ENCODE results near the gene KIF1B.

GRCh38 chr1:10168912-10169514 lies 41.4 kb upstream of the KIF1B start:
- TF ChIP-seq, protein P1, sequence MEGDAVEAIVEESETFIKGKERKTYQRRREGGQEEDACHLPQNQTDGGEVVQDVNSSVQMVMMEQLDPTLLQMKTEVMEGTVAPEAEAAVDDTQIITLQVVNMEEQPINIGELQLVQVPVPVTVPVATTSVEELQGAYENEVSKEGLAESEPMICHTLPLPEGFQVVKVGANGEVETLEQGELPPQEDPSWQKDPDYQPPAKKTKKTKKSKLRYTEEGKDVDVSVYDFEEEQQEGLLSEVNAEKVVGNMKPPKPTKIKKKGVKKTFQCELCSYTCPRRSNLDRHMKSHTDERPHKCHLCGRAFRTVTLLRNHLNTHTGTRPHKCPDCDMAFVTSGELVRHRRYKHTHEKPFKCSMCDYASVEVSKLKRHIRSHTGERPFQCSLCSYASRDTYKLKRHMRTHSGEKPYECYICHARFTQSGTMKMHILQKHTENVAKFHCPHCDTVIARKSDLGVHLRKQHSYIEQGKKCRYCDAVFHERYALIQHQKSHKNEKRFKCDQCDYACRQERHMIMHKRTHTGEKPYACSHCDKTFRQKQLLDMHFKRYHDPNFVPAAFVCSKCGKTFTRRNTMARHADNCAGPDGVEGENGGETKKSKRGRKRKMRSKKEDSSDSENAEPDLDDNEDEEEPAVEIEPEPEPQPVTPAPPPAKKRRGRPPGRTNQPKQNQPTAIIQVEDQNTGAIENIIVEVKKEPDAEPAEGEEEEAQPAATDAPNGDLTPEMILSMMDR (IDR thresholded peaks at IDR 0.05; ENCODE audit: insufficient read depth, low read length, poor library complexity, severe bottlenecking) = no peak
- TF ChIP-seq EZH2phosphoT487 (conservative IDR thresholded peaks at IDR 0.05; ENCODE audit: low read length) = no peak
